GM19035 (cell line): Measurements from ENCODE around the gene KCNMA1.
"Not testable (repeated sequence)": the region's sequence is repeated elsewhere in the genome, so short reads cannot be mapped to it uniquely, and the experiment has no call there.

ENCODE experiments used
- ATAC-seq: cut with Tn5 transposase; IDR thresholded peaks from one replicate; pipeline ENCODE4 v1.9.1; 2021; ENCODE audit not compliant: unreplicated experiment

Gene KCNMA1

DNA sequence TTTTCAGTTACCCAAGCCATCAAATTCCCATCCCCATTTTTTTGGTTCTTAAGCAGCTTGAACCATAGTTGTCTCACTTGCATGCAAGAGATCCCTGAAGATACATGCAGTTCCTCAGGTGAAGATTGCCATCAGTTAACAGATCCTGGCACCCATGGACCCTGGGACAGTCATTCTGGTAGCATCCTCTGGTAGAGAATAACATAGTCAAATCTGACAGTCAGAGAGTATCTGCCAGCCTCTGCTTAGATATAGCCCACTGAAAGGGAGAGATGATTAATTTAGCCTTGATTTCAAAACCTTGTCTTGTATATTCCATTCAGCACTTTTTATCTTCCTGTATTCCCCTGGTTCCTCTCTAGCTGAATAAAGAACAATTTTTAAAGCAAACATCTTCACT, 280.4 kb downstream of the KCNMA1 start:
- ATAC-seq = no peak

DNA sequence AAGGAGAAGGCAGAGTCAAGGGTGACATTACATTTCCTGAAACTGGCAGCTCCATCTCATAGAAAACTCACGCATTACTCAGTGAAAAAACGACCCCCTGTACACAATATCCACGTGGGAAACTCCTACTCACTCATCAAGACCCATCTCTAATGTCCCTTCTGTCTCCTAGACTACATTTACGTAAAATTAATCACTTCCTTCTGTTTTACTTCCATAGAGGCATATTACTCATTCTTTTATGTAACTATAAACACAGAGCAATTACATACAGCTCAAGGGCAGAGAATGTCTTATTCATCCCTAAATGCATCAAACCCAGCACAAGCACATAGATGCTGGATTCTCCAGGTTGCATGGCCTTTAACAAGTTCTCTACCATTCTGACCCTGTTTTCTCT, 281.8 kb downstream of the KCNMA1 start:
- no peak for ATAC-seq

DNA sequence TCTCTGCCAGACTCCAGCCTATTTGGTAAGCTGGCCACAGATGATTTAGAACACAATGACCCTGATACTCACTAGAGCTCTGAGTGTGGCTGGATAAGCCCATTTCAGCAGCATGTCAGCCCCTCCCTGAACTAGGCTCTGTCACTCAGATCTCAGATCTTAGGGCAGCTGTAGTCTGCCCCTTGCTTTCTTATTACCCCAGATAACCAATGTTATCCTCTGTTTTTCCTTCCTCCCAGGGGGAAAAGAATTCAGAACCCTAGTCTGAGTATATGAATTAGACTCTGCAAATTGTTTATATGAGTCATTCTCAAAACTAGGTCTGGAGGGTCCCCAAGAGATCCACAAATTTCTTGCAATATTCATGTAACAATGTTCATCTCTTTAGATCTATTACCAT, 286.2 kb downstream of the KCNMA1 start:
- ATAC-seq = no peak

DNA sequence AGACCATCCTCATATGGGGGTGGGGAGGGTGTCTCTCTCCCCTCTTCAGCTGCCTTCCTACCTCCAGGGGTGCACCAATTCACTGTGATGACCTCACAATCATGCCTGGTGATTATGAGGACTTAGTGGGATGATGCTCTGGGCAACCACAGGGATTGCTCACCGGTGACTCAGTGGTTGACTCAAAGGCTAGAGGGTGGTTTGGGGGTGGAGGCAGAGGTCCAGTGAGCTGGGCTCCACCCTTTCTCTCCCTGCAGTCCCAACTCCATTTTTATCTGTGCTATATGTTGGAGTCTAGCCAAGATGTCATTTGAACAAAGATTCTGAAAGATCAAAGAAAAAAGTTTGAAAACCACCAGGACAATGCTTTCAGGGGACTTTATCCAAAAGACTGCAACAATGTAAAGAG, 286.9 kb downstream of the KCNMA1 start:
- ATAC-seq = no peak

DNA sequence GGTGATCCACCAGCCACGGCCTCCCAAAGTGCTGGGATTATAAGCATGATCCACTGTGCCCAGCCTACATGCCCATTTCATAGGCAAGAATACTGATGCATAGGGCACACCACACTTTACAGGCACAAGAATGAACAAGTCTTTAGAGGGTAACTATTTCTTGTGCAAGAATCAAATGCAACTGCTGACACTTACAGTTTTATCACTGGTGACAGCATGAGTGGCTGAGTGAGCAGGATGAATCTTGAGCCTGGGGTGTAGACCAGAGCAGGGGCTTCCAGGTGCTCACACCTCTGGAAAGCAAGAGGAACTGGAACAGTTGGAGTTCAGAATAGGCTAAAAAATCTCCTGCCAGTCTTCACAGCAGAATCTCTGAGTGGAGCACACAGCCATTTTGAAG, 287.5 kb downstream of the KCNMA1 start:
- ATAC-seq = no peak

DNA sequence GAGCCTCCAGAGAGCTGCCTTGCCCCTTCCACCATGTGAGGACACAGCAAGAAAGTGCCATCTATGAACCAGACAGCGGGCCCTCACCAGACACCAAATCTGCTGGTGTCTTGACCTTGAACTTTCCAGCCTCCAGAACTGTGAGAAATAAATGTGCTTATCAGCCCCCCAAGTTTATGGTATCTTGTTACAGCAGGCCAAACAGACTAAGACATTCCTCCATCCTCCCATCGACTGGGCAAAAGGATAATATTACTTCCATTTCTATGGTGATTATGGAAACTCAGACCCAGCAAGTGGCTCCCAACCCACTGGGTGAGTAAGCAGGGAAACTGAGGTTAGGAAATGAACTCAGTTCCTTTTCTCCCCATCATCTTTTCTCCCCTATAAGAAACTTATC, 288.4 kb downstream of the KCNMA1 start:
- ATAC-seq = no peak

DNA sequence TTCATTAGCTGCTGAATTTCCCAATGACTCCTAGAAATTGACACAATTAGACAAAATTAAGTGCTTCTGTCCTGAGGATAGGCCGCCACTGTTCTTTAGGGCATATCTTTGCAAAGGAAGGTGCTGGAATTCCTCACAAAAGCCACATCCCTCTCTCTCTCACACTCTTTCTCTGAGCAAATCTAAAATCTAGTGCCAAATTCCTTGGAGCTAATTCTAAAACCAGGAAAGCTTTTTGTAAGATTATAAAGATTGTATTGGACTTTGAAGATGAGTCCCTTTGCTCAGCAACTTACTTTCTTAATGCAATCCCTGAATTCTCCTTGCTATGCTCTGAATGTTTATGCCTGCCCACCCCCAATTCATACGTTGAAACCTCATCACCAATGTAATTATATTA, 288.9 kb downstream of the KCNMA1 start:
- ATAC-seq = no peak

DNA sequence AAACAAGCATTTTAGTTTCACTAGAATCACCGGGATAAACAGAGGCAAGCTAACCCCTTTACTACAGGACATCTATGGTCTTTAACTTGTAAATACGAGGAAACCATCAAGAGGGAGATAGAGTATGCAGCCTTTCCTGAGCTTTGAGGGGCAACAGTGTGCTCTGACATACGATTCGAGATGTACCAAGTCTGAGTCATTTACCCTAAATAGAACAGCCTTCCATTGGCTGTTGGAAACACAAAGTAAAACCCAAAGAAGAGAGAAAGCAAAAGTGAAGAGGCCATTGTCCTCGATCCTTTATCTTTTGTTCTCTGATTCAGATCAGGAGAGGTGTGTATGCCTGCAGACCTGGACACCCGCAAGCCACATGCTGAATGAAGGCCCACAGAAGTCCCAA, 289.5 kb downstream of the KCNMA1 start:
- ATAC-seq = no peak

DNA sequence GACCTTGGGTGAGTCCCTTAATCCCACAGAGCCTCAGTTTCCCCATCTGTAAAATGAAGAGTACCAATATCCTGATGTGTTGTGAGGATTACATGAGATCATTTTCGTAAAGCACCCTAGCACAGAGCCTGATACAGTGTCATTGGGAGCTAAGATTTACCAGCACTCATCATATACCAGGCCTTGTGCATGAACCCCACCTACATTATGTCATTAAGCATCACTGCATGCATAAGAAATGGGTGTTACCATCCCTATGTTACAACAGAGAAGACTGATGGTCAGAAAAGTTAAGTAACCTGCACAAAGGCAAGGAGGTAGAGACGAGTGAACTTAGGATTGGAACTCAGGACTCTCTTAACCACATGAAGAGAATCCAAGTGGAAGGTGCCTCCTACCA, 290.6 kb downstream of the KCNMA1 start:
- ATAC-seq = no peak

DNA sequence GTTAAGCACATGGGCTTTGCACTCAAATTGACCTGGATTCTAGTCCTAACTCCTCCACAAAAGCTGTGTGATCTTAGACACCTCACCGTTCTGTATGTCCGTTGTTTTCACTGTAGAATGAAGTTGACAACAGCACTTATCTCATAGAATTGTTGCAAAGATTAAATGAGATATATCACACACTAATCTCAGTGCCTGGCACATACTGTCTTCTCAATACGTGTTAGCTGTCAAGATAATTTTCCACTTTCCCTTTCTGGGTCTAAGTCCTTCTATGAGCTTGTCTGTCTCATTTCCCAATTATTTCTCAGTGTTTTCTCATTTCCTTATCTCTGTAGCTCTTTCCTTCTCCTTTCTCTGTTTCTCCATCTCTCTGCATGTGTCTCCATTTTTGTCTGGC, 296.6 kb downstream of the KCNMA1 start:
- ATAC-seq = no peak

DNA sequence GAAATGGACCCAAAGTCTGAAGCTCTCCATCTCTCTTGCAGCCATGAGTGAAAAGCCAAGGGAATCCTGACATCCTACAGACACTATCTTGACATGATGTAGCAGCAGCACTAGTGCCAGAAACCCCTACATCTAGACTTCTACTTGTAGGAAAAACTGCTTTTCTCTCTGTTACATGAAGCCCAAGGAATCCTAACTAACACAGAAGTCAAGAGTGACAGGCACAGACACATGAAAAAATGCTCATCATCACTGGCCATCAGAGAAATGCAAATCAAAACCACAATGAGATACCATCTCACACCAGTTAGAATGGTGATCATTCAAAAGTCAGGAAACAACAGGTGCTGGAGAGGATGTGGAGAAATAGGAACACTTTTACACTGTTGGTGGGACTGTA, 297.7 kb downstream of the KCNMA1 start:
- ATAC-seq = not testable (repeated sequence)

DNA sequence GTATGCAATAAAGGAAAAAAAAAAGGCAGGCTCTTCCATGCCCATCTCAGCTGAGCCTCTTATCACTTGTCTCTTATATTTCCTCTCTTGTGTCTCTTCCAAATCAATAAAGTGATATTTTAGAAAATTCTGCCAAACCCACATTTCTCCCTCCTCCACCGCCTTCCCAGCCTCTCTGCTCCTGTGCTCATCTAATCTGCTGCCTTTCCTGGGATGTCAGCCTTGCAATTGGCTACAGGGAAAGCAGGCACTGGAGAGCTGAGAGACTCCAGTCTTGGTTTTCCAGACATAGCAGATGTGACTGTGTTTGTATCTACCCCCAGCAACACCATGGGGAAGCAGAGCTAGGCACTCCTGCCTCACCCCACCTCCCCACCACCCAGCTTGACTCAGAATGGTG, 298.4 kb downstream of the KCNMA1 start:
- no peak for ATAC-seq

DNA sequence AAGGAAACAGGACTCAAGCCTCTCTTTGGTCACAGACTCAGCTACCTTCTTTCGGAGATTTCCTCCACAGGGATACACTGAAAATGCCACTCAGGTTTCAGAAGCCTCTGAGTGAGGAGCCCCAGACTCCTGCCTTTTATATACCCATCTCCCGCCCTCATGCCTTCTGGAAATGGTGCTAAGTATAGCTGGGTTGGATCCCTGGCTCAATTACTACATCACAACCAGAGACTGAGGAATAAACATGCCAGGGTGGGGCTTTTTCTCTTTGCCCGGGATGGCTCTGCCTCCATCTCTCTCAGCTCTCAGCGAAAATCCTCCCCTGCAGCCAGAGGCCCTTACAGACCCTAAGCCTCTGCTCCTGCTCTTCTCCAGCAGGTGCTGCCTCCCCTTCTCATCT, 299.5 kb downstream of the KCNMA1 start:
- ATAC-seq = no peak

DNA sequence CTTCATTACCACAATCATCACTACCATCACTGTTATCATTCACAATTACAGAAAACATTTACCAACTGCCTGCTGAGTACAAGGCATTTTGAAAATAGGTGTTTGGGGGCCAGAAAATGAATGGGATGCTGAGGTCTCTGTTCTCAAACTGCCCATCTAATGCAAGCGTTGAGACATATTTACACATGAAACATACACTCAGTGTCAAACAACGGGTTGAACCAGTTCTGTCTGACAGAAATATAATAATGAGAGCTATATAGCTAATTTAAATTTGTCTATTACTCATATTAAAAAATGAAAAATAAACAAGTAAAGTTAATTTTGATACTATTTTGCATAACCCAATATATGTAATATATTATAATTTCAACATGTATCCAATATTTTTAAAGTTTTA, 303.1 kb downstream of the KCNMA1 start:
- ATAC-seq = no peak

DNA sequence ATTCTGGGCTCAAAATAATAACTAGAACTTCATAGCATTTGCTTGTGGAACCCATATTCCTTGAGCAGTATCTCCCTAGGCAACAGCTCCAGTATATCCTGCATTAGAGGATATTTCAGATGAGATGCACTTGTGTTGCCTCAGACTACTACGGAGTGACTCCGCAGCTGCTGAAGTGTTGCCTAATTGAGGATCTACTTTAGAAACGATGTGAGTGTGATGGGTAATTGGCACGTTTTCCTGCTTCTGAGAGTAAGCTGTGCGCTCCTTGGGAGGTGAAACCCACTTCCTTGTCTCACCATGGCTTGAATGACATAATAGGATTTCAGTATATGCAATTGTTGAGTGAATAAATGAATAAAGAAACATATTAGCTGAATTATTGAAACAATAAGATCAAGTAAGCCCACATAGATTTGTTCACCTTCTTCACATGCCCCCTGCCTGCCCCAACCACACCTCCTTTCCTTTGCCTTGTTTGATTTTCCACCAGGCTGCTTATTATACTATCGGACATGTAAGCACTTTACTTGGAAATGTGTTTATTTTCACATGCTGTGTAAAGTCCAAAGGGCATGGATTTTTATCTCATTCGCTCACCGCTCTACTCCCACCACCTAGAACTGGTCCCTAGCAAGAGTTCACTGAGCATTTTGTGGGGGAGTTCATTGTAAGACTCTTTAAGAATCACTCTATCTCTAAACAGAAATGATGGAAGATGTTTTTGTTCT, 303.8 kb downstream of the KCNMA1 start:
- no peak for ATAC-seq

DNA sequence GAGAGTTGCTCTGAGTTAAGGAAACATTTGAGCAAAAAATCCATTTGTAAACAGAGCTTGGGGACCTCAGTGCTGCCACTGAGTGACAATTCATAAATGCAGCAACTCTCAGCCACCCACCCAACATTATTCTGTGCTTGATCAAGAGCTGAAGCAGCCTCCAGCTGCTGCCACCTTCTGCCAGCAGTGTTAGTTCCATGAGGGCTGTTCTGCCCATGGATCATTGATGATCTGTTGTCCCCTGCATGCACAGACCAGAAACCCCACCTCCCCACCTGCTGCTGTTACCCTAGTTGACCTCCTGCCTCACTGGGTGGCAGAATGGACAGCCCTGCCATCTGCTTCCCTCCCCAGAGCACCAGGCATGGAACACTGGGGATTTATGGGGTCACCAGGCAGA, 305.4 kb downstream of the KCNMA1 start:
- no peak for ATAC-seq

DNA sequence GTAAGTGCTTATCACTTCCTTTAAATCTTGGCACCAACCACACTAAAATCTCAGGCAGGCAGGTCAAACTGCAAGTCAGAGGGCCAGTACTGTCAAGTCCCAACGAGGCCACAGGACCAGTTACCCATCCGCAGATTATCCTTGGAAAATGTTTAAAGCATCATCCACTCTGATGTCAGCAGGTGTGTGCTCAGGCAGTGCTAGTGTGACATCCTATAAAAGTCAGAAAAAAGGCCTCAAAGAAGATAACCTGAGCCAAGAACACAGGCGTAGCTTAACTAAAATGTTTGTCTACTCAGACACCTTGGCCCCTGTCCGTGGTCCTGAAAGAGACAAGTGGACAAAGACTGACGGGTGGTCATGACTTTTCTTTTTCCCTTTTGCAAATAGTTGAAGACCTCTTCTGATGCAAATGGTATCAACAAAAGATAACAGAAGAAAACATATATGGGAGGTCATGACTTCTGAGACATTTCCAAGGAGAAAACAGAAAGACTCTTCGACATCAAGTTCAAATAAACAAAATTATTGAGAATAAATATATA, 309.3 kb downstream of the KCNMA1 start:
- no peak for ATAC-seq

DNA sequence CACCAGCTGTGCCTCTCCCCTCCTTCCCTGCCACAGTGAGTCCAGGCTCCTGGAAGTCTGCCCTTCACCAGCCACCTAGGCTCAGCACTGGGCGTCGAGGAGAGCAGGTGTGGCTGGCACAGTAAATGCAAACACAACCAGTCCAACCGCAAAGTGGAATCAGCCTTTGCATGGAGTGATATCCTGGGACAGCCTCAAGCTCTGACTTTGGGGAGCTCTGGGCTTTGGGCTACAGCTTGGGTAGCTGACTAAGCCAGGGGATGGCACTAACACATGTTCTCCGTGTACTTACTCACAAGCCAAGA, 312.4 kb downstream of the KCNMA1 start:
- ATAC-seq = no peak

DNA sequence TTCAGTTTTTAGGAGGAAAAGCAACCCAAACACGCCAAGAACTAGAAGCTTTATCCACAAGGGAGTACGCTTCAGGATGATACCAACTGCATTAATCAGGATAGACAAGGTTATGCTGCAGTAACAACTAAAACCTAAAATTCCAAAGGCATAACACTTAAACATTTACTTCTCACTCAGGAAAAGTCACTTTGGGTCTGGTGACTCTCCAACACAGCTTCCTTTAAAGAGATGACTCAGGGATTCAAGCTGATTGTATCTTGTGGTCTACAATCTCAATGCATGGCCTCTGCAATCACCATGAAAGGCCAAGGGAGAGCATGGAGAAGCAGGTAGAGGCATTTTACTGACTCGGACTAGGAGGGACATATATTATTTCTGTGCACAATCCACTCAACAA, 315.8 kb downstream of the KCNMA1 start:
- no peak for ATAC-seq

DNA sequence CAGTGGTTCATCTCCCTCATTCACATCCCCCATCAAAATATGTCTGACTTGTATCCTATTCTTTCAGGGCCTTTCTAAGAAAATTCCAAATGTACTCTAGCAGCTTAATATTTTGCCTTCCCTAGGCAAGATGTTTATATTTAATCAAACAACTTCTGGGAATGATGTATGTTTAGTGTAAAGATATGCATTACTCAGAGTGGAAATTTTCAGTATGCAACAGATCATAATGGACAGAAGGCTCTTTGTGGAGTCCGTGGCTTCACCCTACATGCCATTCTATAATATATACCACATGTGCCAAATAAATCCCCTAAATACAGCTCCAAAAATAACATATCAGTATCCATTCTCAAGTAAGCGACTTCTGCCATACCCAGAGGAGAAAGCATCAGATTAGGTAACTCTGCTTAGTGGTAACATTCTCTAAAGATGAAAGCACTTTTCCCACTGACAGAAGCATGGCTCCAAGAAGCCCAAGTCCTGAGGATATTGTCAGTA, 316.6 kb downstream of the KCNMA1 start:
- ATAC-seq = no peak

DNA sequence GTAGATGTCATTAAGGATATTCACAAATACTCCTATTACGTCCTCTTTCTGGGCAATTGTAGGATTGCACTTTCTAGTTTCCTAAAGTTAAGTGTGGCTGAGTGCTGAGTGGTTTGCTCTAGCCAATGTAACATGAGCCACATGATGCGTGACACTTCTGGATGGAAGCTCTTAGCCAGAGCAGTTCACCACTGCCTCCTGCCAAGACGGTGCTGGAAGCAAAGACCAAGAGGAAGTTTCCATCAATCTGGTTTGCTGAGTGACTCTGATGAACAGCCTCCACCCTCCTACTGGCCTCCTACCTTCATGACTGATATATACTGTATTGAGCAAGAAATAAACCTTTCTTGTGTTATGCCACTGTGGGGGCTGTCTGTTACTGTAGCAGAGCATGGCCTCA, 318.1 kb downstream of the KCNMA1 start:
- no peak for ATAC-seq

DNA sequence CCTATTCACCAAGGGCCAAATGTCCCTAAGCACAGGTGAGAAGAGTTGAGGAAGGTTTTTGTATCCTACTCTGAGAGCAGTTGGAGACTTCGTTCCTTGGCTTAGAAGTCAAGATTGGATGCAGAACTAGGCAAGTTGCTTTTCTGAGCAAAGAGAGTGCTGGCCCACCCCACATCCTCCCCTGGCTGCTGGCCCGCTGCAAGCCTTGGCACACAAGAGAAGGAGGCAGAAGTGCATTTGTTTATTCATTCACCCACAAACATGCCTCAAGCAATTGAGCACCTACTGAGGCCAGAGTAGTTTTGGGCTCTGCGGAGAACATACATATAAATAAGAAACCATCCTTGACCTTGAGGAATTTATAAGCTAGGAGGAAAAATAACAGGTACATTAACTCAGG, 318.9 kb downstream of the KCNMA1 start:
- ATAC-seq = no peak

DNA sequence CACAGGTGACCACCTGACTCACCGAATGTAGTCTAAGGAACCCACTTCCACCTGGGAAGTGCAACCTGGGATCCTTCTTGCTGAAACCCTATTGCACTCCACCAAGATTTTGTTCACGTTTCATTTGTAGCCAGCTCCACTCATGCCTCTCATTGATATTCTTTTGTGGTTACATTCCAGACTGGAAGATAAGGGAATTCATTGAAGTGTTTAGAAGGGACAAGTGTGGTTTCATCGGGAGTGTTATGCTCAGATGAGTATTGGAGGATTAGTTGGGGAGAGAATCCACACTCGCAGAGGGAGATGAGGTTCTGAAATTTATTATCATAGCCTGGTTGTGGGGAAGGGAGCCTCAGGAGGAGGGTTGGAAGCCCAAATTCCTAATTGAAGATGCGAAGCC, 320.4 kb downstream of the KCNMA1 start:
- ATAC-seq = no peak
